NCI-H187 (cell line): Measurements from ENCODE around the gene NPY2R.

Experiments used
- DNase-seq, 2 experiments: peaks; one replicate each; lab custom pipeline; 2025; lab: John Stamatoyannopoulos, UW

NPY2R gene

DNA sequence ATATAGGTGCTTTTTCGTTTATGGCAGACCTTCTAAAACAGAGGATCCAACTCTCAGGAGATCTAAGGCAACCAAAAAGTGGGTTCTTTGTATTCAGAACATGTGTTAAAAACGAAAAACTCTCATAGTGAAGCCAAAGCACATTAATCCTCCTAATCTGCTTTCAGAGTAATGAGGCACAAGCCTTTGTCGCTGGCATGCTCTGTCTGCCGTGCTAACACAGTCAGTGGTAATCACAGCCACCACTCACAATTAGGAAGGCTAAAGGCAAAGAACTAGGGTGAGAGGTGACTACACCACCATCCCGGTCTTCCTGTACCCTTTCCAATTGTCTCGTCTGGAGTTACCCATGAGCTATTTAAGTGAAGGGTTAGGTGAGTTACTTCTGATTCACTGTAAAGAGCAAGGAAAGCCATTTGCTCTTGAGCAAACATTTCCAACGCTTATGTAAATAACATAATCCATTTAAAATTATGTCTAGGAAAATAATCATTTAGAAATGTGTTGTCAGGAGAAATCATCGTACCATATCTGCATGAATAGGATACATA is 40.7 kb downstream of the NPY2R start:
- DNase-seq, result no peak

DNA sequence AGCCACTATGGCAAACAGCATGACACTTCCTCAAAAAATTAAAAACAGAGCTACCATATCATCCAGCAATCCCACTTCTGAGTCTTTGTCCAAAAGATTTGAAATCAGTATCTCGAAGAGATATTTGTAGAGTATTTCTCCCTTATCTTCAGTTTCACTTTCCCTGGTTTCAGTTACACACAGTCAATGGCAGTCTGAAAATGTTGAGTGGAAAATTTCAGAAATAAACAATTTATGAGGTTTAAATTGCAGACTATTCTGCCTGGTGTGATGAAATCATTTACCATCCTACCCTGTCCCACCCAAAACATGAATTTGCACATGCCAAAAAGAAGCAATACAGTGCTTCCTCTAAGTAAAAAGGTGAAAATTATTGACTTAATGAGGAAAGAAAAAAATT is 43.9 kb downstream of the NPY2R start:
- no peak for DNase-seq

DNA sequence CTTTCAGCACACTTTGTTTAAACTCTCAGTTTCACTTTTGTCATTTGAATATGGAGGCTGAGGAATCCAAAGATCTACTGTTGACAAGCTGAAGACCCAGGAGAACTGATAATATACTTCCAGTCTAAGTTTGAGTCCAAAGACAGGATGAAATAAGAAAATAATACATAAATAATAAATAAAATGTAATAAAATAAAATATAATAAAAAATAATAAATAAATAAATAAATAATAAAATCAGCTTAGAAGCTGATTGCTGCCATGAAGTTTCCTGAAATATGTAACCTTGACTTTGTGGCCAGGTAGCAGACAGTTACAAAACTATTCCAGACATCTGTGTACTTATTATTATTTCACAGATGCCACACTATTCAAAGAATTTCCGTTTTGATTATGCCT is 55.0 kb downstream of the NPY2R start:
- no peak for DNase-seq

DNA sequence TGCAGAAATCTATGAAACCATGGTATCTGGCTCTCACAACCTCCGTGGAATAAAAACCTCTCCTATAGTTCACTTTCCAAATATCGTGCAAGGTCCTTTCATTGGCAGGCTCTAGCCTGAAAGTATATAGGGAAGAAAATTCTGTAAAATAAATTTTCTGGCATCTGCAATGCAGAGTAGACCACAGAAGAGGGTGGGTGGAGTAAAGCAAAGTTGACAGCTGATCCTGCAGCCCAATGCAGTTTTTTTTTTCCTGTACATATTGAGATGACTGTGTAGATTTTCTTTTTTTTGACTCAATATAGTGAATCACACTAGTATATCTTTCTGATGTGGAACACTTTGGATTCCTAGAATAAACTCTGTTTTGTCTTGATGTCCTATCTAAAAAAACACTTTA is 56.7 kb downstream of the NPY2R start:
- no peak for DNase-seq
